Stimulated activated CD4-positive, alpha-beta T cell treated with anti-CD3 and anti-CD28 coated beads, Interleukin-2, amount 100 ng/mL, for 48 hours (primary cell): ENCODE data around the gene RCAN2.
"Not testable (repeated sequence)": the region's sequence is repeated elsewhere in the genome, so short reads cannot be mapped to it uniquely, and the experiment has no call there.

ENCODE experiments used
- DNase-seq, 2 donors: peaks; one replicate each; pipeline ENCODE4 v3.0.0-alpha.2; 2020

RCAN2 gene

DNA sequence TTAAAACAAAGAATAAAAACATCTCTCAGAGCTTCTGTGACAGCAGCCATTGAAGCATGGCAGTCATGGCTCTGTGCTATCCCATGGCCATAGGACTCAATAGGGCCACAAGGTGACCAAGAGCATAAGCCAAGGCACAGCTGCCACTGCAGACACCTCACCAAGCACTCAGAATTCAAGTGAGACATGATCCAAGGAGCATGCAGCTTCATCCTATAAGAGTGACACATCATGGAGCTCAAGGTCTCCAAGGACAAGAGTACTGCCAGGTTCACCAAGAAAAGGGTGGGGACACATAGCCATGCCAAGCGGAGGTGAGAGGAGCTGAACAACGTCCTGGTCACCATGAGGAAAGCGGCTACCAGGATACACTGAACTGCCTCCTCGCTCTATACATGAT is 53.0 kb downstream of the RCAN2 start:
- no peak for DNase-seq

DNA sequence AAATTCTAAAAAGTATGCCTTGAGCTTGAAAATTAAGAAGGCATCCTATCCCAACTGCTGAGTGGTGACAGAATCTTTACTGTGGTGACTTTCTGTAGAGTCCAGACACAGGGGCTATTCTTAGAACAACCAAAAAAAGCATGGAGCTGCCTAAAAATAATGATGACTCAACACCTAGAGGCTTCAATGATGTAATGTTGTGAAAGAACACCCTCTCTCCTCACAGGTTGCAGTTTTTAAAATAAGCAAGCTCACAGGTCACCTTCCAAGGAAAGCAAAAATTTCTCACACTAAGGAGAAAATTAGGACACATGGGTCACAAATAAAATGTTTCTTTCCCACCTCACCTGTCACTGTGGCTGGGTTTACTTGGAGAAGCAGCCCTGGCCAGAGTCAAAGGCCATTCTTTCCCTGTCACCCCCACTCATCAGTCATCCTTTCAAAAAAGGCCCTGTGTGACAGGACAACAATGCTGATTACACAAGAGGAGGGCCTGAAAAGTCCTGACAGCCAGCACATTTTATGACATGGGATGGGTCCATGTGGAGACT is 53.5 kb downstream of the RCAN2 start:
- no peak for DNase-seq

DNA sequence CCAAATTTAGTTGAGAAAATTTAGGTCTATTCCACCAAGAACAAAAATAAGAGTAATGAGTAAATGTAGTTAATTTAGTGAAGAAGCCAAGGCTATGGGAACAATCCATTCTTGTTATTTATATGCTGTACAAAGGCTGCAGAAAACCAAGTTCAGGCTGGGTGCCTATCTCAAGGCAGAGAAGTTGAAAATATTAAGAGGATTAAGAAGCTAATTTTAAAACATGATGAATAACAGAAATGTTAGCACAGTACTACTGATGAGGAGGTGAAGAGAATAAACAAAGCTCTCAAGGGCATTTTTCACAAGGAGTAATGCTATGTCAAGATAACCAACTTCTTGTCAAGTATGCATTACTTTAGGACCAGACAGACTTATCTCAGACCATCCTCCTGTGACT is 68.6 kb downstream of the RCAN2 start:
- DNase-seq = no peak

DNA sequence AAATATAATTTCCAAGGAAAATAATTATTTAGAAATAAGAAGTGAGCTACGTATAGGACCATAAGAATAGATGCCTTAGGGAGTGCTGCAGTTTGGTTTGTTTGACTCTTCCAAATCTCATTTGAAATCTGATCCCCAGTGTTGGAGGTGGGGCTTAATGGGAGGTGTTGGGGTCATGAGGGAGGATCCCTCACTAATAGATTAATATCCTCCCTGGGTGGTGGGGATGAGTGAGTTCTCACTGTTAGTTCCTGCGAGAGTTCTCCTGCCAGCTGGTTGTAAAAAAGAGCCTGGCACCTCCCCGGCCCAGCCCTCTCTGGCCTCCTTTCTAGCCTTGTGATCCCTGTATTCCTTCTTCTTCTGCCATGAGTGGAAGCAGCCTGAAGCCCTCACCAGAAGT is 69.3 kb downstream of the RCAN2 start:
- DNase-seq = no peak

DNA sequence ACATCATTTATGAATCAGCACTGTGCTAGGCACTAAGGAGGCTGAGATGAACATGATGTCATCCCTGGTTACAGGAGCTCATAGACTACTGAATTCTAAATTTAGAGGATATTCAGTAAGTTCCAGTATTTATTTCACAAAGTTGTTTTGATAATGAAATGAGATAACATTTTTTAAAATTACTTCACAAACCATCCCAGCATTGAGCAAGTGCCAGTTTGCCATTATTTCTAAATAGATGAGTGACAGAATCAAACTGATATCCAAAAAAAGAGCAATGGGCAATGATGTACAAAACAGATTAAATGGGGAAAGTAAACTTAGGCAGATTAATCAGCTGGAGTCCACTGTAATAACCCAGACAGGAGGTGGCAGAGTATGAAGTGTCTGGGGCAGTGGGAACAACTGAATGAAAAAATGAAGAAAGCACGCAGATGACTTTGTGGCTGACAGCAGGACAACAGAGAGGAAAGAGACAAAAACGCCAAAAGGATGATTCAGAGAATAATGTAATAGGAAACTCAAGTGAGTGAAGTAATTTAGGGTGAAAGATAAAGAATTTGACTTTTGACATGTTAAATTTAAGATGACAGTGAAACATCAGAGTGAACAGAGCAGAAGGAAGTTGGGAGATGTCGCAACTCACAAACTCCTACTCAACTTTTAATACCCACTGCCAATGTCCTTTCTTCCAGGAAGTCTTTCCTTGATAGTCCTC is 70.2 kb downstream of the RCAN2 start:
- no peak for DNase-seq

DNA sequence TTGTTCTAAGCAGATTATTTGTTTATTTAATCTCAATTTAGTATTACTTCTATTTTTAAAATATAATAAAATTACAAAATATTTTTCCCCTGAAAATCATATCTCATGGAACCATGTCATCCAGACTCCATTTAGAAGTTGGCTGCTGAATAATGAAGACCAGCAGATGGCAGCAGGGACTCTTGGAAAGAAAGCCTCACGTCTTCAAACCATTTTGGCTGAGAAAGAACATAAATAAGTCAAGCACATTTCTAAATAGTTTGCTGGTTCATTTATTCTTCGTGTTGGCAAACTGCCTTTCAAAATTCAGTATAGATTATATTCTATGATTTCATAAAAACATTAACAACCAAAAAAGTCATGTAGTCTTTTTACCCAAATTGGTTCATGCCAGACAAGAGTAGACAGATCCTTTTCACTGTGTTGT is 71.7 kb downstream of the RCAN2 start:
- peak in 1 of 2 donors; percentile 10 for DNase-seq

DNA sequence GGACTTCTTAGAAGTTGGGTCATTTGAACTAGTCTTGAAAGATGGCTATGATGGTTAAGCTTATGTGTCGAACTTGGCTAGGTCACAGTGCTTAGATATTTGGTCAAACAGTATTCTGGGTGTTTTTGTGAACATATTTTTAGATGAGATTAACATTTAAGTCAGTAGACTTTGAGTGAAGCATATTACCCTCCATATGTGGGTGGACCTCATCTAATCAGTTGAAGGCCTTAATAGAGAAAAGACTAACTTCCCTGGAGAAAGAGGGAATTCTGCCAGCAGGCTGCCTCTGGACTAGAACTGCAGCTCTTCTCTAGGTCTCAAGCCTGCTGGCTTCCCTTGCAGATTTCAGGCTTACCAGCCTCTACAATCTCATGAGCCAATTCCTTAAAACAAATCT is 76.9 kb downstream of the RCAN2 start:
- DNase-seq = no peak

DNA sequence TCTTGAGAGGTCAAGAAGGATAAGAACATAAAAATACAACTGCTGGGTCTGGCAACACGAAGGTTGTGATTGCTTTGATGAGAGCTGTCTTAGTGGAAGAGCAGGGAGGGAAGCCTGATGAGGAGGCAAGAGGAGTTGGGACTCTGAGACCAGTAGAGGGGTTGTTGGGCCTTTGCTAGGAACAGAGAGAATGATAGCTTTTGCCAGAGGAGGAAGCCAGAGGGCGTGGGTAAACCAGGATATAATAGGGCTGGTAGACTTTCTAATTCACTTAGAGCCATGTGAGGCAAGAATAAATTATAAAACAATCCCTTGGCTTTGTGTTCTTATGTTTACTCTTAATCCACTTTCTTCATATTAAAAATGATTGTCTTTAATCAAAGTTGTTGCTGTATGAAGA is 78.6 kb downstream of the RCAN2 start:
- DNase-seq = no peak

DNA sequence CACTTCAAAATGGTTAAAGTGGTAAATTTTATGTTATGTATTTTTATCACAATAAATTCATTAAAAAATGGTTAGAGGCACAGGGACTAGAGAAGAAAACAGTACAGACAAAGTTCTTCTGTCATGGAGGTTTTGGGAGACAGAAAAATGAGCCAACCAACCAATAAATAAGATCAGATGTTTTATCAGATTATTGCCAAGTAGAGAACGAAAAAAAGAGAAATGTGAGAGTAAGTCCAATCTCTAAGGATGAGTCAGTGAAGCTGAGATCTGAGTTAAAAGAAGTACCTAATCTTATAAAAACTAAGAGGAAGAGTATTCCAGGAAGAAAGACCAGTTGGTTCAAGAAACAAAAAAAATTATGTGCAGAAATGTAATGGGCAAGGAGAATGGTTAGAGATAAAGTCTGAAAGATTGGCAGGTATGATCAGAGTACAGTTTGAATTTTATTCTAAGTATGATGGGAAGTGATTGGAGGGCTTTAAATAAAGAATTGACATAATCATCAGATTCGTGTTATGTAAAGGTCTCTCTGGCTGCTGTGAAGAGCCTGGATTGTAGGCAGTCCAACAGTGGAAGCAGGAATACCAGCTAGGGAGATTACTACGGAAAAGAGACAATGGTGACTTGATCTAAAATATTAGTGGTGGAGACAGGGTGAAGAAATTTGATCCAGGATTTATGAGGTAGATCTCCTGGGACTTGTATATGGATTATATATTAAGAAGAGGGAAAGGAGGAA is 79.6 kb downstream of the RCAN2 start:
- DNase-seq = no peak

DNA sequence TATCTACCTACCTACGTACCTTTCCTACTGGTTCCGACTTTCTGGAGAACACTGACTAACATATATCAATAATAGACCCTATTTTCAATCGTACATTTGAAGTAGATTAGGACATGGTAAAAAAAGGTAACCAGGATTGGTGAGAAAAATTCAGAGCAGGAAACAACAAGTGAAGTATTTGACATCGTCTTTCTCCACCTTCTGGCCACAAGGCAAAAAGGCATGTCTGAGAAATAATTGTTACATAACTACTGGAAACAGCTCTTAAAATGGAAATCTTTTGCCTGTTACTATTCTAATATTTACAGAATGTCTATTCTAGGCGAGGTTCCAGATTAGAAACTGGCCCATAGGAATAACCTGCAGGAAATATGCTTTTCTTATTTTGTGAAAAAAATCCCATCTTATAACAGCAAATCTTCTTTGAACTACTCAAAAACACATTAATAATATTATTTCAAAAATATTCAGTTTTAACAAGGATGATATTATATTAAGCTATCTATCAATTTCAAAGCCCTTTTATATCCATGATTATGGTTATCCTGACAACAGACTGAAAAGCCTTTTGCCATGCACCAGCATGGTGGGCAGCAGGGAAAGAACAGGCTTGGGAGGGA is 80.8 kb downstream of the RCAN2 start:
- no peak for DNase-seq

DNA sequence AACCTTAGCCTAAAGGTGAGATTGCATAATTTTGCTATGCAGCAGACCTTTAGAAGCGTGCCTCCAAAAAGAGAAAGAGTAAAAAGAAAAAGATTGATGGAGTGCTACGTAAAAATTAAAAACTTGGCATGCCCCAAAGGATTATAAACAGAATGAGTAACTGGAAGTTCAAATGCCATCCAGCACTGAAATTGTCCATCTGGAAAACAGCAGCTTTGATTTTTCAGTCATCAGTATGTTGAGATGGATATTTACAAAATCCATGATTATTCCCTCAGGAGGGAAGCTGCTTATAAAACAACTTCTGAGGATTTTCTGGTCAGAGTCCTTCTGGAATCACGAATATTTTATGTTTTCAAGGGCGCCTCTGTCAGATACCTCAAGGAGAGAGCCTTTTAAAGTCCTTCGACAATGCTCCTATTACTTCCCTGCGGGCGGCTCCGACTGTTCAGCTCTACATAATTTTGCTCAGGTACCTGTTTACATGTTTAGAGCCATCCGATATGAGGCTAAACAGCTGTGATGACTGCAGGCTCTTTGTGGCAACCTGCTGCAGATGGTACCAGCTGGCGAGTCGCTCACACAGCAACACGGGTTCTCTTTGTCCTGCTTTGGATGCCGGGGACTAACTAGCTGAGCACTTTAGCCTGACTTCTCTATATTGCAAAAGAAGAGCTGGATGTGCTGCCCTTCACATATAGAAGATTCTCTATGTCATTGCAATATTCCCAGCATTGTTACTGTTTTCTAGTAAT is 83.3 kb downstream of the RCAN2 start:
- no peak for DNase-seq

DNA sequence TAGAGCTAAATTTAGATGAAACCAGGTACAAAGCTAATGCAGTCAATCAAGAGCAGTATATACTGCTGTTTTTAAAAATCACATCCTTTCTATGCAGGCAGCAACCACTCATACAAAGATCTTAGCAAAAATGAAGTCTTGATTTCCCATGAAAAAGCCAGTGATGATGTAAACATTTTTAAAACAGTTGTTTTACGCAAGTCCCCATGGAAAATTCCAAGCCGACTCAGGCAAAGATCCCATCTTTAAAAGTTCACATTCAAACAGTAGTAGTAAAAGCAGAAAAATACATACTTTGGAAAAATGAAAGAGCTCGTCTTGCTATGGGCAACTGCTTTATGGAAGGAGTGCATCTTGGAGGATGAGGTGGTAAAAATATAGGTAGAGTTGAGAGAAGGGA is 84.0 kb downstream of the RCAN2 start:
- DNase-seq = no peak

DNA sequence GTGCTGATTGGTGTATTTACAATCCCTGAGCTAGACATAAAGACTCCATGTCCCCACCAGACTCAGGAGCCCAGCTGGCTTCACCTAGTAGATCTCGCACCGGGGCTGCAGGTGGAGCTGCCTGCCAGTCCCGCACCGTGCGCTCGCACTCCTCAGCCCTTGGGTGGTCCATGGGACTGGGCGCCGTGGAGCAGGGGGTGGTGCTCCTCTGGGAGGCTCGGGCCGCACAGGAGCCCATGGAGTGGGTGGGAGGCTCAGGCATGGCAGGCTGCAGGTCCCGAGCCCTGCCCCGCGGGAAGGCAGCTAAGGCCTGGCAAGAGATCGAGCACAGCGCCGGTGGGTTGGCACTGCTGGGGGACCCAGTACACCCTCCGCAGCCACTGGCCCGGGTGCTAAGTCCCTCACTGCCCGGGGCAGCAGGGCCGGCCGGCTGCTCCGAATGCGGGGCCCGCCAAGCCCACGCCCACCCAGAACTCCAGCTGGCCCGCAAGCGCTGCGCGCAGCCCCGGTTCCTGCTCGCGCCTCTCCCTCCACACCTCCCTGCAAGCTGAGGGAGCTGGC is 85.5 kb downstream of the RCAN2 start:
- not testable (repeated sequence) for DNase-seq

DNA sequence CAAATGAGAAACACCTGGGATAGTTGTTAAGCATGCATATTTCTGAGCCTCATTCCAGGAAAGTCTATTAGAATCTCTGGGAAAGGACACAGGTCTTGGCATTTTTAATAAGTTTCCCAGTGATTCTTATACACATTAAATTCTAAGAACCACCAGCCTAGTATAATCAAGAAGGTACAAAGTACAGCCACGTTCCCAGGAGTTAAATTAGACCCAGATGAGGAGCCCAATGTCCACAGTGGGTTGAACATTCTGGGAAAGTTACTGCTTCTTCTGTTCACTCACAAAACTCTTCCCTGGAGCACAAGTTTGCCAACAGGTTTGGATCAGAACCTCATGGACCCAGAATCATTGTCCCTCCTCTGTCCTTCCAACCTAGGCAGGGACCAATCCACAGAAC is 90.4 kb downstream of the RCAN2 start:
- DNase-seq = no peak

DNA sequence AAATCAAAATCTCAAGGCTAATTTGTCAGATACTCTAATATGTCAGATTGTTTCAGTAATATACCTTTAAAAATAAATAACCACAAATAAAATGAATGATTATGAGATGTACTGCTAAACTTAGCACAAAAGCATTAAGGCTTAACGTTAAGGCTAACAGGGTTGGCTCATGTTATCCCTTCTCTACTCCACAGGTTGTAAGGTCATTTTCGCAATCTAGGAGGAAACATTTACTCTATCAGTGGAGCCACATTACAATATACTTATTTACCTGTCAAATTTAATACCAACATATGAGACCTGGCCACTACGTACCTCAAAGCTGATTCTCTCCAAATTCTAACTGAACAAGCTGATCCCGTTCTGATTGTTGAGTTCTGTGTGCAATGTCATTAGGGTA is 95.7 kb downstream of the RCAN2 start:
- no peak for DNase-seq

DNA sequence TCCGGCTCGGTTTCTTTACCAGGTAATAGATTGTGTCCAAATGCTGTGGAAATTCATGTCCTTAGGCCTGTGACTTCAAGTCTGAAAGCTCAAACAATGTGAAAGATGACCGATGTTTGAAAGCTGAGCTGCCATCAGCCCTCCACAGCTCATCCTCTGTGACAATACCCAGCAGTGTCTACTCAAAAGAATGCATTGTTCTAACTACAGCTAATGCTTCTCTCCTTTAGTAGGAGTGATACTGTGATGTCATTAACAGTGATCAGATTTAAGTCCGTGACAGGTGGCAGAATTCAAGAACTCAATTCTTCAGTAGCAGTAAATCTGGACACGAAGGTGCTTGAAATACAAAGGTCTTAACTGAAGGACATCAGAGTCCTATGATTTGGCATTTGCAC is 97.3 kb downstream of the RCAN2 start:
- no peak for DNase-seq

DNA sequence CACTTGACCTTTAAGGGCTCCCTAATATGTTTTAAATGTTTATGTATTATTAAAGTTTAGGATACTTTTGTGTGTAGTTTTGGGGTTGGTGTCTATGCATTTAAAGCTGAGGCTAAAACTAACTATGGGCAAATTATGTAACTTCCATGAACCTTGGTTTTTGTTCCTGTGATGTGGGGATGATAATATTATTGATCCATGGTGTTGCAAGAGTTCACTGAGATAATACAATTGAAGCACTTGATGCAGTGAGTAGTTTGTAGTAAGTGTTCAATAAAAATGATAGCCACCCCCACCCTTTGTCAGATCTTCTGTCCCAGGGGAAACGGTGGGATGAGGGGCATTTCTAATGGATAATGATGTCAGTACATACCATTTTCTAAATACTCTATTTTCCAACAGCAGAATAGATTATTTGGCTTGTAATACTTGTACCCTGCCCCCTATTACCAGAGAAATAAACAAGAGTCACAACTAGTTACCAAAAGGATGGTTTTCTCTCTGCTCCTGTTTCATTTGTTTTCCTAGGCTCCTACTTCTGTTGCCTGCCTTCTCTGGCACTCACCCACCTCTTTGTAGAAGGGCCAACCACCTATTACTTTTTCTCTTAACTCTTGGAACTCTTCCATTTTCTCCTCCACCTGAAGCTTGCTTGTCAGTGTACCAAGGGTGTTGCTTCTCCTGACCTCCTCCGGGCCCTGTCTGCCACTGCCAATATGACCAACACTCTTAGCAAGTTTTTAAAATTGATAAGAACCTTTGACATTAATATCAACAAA is 97.9 kb downstream of the RCAN2 start:
- no peak for DNase-seq

DNA sequence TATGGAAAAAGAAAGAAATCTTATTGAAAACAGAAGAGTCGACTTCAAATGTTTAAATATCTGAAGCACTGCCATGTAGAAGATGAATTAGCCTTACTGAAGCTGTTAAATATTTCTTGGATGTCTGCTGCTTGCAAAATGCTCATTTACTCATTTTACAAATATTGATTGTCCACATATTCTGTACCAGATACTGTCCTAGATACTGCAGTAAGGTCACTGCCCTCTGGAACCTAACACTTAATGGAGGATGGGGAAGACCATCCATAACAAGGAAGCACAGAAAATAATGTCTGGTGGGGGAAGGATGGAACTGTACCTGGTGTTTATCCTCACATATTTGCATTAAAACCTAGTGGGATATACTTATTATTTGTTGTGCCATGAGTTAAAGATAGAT is 99.0 kb downstream of the RCAN2 start:
- DNase-seq = no peak

DNA sequence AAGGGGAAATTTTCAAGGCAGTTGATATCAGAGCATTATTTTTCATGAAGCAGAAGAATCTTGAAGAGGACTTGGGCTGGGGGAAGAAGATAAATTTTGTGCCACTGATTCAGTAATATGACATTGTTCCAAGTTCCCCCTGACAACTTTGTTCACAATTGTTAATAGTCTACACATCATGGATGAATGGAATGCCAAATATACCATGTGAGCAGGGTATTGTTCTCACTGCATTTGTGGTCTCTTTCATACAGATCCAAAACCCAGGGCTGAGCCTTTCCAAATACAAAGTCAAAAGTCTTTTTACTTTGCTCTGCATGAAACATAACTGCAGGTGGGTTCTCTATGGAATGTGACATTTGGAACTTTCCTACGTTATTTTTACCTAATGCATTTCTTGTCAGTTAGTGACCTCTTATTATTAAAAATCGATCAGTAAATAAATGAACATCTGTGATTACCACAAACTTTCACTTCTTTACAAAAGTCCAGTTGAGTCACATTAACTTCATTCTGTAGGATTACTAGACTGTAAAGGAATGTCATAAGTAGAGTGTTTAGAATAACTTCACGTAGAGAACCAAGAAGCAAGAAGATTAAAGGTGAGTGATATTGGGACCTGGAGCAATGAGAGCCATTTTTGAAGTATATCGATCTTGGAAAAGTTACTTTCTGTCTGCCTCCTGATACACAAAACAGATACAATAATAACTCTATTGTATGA is 100.9 kb downstream of the RCAN2 start:
- no peak for DNase-seq

DNA sequence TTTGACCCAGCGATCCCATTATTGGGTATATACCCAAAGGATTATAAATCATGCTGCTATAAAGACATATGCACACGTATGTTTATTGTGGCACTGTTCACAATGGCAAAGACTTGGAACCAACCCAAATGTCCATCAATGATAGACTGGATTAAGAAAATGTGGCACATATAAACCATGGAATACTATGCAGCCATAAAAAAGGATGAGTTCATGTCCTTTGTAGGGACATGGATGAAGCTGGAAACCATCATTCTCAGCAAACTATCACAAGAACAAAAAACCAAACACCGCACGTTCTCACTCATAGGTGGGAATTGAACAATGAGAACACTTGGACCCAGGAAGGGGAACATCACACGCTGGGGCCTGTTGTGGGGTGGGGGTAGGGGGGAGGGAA is 103.5 kb downstream of the RCAN2 start:
- not testable (repeated sequence) for DNase-seq

DNA sequence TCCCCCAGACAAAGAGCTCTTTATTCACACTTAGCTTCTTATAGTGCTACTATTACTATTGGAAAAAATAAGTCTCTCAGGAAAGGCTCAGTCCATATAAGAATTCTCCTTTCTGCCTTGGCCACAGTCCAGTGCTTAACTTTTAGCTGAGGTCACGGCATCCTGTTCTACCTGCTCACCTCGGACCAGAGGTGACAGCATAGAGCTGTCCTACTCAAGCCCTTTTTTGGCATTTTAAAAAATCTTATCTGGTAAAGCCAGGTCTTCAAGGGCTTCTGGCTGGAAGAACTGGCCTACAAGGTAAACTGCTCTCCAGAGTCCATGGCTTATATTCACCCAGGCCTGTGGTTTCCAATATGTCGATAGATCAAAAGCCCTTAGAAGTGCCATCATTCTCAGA is 109.7 kb downstream of the RCAN2 start:
- no peak for DNase-seq
